ENCODE measurements around the gene NLRP11.

GRCh38 chr19:55838251-55838650 is 6.5 kb upstream of the NLRP11 start:
- TF ChIP-seq CTCF (IDR thresholded peaks at IDR 0.05): no peak
- TF ChIP-seq POLR2A (IDR thresholded peaks at IDR 0.05): no peak
